ENCODE data around the gene ARID5B.

GRCh38 chr10:61923210-61923949 lies 21.9 kb downstream of the ARID5B start:
- TF ChIP-seq MAX (IDR thresholded peaks at IDR 0.05; ENCODE audit: insufficient read depth, insufficient read length), result no peak
- TF ChIP-seq POLR2A (IDR thresholded peaks at IDR 0.05; ENCODE audit: low read depth, low read length), result no peak
- no peak for TF ChIP-seq CTCF (IDR thresholded peaks at IDR 0.05; ENCODE audit: extremely low read depth in 1 of 2, insufficient read depth in 1 of 2, low read depth in 1 of 2, low read length in 2 of 2)
- no peak for TF ChIP-seq FOS (IDR thresholded peaks at IDR 0.05; ENCODE audit: borderline replicate concordance, insufficient read depth, low read length)
- TF ChIP-seq GATA2 (IDR thresholded peaks at IDR 0.05; ENCODE audit: insufficient read depth, insufficient read length, low read depth, low read length), result no peak
- TF ChIP-seq POLR2AphosphoS5 (IDR thresholded peaks at IDR 0.05; ENCODE audit: insufficient read depth, low read depth, low read length), result no peak
- TF ChIP-seq JUN (IDR thresholded peaks at IDR 0.05; ENCODE audit: borderline replicate concordance, insufficient read depth, insufficient read length, low read depth), result no peak
- TF ChIP-seq EZH2 (IDR thresholded peaks at IDR 0.05; ENCODE audit: borderline replicate concordance, low read depth, low read length, severe bottlenecking), result no peak

All from endothelial cell of umbilical vein (primary cell).